ENCODE results near the gene RSAD1. TPM values are rescaled to one million over a fixed set of nuclear protein-coding genes. Genes with fewer than 3 reads are reported as not detected.

The RSAD1 gene
- polyA plus RNA-seq, 3 donors = 46.9 to 62.7 (median 48.7) TPM

DNA sequence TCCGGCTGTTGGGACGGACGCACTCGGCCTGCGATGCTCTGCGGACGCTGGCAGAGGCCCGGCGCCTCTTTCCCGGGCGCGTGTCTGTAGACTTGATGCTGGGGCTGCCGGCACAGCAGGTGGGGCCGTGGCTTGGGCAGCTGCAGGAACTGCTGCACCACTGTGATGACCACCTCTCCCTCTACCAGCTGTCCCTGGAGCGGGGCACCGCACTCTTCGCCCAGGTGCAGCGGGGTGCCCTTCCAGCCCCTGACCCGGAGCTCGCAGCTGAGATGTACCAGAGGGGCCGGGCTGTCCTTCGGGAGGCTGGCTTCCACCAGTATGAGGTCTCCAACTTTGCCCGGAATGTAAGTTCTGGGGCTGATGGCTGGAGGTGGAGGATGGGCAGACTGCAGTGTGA, 3.5 kb downstream of the RSAD1 start:
- no peak for DNase-seq (ENCODE audit: extremely low read depth in 1 of 11, low read depth in 9 of 11, low spot score in 4 of 11)

DNA sequence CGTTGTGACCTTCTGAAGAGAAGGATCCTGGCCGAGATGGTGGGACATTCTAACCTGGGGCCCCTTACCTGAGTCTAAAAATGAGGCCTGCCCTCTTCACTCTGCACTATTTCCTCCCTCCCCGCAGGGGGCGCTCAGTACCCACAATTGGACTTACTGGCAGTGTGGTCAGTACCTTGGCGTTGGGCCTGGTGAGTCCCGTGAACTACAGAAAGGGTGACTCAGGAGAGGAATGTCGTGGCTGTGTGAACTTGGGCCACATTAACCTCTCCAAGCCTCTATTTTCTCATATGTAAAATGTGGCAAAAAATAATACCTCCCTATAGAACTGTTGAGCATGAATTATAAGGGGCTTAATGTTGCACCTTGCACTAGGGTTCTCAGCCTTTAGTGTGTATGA, 3.9 kb downstream of the RSAD1 start:
- DNase-seq (ENCODE audit: extremely low read depth in 1 of 11, low read depth in 9 of 11, low spot score in 4 of 11) = peak in 9 of 11 donors; percentile 54 to 90 (median 74)

DNA sequence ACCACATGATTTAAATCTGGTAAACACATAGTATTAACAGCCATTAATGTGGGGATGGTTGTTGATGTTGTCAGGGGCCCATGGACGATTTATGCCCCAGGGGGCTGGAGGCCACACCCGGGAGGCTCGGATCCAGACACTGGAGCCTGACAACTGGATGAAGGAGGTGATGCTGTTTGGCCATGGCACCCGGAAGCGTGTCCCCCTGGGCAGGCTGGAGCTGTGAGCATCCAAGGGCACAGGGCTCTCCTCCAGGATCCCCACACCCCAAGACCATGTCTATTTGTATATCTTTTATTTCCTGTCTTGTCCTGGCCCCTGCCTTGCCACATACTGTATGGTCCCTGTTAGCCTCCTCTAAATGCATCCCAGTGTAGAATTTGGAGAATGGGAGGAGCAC, 4.6 kb downstream of the RSAD1 start:
- DNase-seq (ENCODE audit: extremely low read depth in 1 of 11, low read depth in 9 of 11, low spot score in 4 of 11) = no peak

DNA sequence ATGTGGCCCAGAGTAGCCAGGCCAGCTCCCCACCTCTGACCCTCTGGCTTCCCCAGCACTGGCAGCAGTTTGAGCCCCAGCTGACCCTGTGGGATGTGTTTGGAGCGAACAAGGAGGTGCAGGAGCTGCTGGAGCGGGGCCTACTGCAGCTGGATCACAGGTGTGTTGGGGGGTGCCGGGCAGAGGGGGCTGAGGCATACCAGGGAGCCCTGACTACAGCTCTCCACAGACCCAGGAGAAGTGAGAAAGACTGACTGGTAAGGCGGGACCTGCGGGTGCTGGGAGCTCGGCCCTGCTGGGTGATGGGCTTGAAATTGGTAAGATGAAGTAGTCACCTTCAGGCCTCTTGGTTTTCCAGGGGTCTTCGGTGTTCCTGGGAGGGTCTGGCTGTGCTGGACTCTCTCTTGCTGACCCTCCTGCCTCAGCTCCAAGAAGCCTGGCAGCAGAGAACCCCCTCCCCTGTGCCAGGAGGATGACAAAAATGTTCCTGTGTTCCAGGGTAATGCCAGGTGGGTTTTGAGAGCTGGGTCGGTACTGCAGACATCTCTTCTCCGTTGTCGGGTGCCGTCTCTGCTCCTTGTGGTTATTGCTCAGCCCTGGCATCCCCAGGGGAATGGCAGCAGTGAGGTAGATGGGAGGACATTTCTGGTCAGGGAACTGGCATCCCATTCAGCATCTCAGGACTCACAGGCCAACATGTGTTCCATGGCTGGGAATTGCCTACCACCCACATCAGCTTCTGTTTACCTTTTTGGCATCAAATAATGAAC, 5.9 kb downstream of the RSAD1 start:
- no peak for DNase-seq (ENCODE audit: extremely low read depth in 1 of 11, low read depth in 9 of 11, low spot score in 4 of 11)

DNA sequence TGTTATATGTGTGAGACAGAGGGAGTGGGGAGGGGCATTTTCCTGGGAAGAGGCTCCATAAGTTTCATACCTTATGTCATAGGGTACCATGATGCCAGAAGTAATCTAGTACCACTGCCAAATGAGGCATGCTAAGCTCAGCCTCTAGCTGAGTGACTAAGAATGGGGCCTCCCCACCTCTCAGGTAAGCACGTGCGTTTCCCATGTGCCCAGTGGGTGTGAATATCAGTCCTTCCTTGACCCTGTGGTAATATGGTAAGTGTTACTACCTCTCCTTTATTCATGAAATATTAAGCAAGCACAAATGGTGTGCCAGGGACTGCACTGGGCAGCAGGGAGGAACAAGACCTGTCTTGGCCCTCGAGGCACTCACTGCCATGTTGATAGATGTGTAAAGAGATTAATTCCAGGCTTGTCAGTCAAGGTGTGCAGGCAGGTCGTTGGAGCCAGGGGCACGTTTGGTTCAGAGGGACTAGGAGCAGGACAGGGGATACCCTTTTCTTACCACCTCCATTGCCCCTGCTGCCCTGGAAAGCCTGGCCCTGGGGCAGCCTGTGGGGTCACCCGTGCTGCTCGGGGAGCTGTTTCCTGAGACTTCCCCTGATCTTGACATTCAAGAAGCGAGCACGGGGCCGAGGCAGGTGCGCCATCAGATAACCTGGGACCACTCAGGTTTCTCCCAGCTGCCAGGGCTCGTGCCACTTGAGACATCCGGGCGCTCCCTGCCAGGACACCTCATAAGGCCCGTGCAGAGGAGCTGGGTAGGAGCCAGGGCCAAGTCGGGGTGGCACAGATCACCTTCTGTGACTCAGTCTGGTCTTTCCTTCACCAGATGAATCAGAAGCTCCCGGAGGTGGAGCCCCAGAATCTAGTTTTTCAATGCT, 8.8 kb downstream of the RSAD1 start:
- DNase-seq (ENCODE audit: extremely low read depth in 1 of 11, low read depth in 9 of 11, low spot score in 4 of 11) = no peak

DNA sequence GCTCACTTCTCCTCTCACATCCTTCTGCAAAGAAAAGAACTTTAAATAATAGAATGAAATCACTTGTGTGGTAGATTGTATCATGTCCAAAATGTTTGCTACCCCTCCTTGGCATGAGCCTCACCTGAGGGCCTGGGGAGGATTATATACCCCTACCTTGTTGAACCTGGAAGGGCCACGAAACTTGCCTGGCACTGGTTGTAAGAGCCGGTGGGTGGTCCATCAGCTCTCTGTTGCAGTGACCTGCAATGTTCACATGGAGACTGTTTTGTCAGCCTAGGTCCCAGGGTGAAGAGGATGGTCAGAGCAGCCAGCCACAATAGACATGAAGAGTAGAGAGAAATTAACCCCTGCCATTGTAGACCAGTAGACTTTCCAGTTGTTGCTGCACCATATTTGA, 10.2 kb downstream of the RSAD1 start:
- no peak for DNase-seq (ENCODE audit: extremely low read depth in 1 of 11, low read depth in 9 of 11, low spot score in 4 of 11)

DNA sequence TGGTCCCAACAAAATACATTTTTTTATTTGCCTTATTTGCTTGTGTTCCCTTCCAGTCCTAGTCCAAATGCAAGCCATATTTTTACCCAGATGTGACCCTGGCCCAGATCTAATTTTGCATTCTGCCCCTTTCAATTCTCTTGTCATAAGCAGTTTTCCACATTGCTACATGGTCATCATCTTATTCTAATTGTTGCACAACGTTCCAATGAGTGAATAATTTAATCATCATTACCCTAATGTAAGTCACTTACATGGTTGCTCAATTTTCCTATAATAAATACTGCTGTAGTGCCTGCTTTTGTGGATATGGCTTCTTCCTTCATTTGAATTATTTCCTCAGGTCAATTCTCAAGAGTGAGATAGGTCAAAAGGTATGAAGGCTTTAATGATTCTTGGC, 12.8 kb downstream of the RSAD1 start:
- no peak for DNase-seq (ENCODE audit: extremely low read depth in 1 of 11, low read depth in 9 of 11, low spot score in 4 of 11)

DNA sequence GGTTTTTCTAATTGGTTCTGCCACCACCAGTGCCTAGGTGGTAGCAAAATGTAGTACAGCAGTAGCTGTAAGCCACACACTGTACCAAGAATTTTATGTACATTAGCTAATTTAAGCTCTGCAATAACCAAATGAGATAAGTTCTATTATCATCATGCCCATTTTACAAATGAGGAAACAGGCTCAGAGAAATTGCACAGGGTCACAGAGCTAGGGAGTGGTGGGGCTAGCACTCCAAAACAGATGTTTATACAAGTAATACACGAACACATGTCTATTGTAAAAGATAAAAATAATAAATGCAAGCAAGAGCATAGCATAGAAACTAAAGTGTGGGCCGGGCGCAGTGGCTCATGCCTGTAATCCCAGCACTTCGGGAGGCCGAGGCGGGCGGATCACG, 13.6 kb downstream of the RSAD1 start:
- no peak for DNase-seq (ENCODE audit: extremely low read depth in 1 of 11, low read depth in 9 of 11, low spot score in 4 of 11)

DNA sequence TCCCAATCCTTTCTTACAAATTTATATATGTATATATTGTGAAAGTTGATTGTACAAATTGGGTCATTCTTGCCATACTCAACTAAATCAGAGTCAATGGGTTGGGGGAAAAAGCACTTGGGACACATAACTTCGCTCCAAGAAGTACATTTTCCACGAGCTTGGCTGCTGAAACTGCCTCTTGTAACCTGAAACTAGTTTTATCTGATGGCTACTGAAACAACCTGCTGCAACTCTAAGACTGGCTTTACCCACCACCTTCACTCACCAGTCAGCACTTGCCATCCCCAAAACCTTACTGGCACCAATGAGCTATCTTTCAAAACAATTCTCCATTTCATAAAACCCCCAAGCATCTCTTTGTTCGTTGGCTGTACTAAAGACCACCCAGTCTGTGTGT, 15.1 kb downstream of the RSAD1 start:
- no peak for DNase-seq (ENCODE audit: extremely low read depth in 1 of 11, low read depth in 9 of 11, low spot score in 4 of 11)

DNA sequence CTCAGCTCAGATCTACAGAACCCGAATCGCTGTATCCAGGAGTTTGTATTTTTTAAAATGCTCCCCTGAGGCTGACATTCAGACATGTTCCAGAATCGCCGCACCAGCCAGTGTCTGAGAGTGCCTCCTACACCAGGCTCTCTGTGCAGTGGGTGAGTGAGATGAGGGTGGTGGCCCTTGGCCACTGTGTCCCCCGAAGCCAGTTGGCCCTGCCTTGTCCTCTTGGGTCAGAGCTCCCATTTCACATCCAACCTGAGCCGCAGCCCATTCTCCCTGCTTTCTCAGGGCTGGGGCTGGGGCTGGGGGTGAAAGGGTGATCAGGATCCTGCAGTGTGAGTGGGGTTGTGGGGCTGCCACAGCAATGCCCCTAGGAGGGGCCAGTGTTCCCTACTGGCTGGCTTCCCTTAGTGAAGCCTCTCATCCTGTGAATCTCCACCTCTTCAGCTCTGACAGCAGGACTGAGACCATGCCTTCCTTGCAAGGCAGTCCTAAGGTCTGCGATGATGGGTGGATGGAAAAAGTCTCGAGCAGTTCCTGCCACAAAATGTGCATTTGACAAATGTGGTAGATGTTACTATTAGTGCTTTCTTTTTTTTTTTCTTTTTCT, 16.7 kb downstream of the RSAD1 start:
- DNase-seq (ENCODE audit: extremely low read depth in 1 of 11, low read depth in 9 of 11, low spot score in 4 of 11) = no peak

DNA sequence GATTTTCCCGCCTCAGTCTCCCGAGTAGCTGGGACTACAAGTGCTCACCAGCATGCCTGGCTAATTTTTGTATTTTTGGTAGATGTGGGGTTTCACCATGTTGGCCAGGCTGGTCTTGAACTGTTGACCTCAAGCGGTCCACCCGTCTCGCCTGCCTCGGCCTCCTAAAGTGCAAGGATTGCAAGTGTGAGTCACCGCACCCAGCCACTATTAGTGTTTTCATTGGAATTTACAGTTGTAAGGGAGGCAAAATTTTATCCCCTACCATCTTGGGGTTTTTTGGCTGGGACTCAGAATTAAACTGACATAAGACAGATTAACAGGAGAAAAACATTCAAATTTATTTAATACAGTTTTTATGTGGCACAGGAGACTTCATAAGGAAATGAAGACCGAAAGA, 17.3 kb downstream of the RSAD1 start:
- no peak for DNase-seq (ENCODE audit: extremely low read depth in 1 of 11, low read depth in 9 of 11, low spot score in 4 of 11)

DNA sequence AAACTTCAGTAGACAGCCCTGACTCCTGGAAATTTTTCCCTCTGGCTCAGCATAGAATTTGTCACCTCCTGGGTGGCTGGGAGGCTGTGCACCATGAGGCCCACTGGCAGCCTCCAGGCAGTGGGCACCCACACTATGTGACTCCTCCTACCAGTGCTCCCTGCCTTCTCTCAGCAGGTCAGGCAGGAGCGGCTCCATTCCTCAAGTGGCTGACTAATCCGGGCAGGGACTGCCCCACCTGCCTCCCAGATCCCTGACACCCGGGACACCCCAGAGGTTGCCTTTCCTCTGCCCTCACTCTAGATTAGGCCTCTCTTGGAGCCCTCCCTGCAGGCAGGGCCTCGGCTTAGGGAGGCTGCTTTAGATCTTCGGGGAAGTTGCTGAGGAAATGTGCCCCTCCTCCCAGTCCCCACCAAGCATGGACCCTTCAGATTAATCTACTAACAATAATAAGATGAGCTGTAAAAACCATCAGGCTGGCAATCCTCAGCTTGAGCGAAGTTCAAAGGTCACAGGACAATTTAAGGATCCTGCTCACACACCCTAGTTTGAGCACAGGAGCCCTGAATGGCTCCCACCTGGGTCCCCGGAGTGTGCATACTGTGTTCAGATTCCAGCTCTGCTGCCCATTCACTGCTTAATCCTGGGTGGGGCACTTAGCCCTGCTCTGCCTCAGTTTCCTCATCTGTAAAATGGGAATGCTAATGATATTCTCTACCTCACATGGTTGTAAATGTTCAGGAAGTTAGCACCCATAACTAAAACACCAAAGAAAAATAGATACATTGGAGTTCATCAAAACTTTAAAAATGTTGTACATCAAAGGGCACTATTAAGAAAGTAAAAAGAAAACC, 19.6 kb downstream of the RSAD1 start:
- no peak for DNase-seq (ENCODE audit: extremely low read depth in 1 of 11, low read depth in 9 of 11, low spot score in 4 of 11)

DNA sequence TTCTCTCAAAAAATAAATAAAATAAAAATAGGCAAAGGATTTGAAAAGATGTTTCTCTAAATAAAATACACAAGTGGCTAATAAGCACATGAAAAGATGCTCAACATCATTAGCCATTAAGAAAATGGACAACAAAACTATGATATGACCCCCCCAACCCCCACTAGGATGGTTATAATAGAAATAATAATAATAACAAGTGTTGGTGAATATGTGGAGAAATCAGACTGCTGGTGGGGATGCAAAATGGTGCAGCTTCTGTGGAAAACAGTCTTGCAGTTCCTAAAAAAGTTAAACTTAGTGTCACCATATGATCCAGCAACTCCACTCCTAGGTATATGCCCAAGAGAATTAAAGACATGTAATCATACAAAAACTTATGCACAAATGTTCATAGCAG, 20.6 kb downstream of the RSAD1 start:
- DNase-seq (ENCODE audit: extremely low read depth in 1 of 11, low read depth in 9 of 11, low spot score in 4 of 11) = no peak

DNA sequence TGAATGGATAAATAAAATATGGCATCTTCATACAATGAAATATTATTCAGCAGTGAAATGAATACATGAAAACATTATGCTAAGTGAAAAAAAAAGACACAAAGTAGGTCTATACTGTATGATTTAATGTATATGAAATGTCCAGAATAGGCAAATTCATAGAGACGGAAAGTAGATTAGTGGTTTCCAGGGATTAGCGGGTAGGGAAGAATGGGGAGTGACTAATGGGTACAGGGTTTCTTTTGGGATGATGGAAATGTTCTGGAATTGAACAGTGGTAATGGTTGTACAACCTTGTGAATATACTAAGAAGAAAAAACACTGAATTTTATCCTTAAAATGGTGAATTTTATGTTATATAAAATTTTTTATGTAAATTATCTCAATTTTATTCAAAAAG, 21.1 kb downstream of the RSAD1 start:
- DNase-seq (ENCODE audit: extremely low read depth in 1 of 11, low read depth in 9 of 11, low spot score in 4 of 11) = no peak

DNA sequence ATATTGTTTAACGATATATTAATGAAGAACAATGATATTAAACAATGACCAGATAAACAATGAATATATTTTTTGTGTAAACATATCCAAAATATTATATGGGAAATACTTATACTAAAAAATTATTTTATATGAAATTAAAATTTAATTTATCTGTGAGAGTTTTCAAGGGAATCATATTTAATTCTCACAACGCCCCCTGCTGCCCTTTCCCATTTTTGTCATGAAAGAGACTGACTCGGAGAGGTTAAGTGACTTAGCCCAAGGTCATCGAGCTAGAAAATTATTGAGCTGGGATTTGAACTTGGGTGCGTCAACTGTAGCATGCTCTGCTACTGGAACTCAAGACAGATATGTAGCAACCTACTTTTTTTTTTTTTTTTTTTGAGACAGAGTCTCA, 22.4 kb downstream of the RSAD1 start:
- no peak for DNase-seq (ENCODE audit: extremely low read depth in 1 of 11, low read depth in 9 of 11, low spot score in 4 of 11)

DNA sequence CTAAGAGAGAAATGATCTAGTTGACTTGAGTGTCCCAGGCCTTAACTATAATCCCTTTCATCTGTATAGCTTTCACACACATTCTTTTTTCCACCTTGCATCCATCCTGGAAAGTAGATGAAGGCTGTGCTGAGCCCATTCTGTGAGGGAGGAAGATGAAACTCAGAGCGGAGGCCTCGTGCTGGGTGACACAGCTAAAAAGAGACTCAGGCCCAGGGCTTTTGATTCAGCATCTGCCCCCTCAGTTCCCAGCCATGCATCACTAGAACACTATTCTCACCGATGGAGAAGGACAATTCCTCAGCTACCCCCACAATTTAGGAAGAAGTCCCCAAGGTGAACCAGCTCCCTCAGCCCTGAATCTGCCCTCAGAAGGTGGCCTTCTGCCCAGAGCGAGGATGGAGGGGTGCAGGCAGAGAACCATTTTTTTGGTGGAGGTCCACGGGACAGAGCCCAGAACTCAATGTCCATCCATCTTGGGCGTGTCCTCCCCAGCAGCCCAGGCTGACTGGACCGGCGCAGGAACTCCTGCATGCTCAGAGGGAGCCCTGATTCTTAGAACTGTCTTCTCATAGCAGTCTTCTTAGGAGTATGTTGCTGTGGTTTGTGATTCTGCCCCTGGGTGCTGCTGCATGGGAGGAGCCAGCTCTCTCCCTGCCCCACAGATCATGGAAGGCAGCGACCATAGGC, 23.8 kb downstream of the RSAD1 start:
- no peak for DNase-seq (ENCODE audit: extremely low read depth in 1 of 11, low read depth in 9 of 11, low spot score in 4 of 11)

DNA sequence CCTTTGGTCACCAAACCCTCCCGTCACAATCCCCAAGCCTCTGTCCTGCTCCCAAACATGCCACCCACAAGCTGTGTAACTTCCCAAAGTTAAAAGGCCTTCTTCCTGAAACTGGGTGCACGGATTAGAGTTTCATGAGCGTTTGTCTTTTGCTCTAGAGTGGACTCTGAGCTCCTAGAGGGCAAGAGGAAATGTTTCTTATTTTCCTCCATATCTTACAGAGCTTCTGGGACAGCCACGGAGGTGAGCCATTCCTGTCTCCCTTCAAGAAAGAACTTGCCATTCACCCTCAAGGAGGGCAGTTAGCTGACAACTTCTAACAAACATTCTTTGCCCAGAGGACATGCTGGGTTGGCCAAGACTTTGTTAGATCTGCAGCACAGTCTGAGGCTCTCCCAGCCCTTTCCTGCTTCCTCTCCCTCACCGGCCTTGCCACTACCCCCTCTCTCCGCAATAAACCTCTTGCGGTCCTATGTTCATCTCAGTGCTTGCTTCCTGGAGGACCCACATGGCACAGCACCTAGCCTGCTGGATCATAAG, 27.0 kb downstream of the RSAD1 start:
- no peak for DNase-seq (ENCODE audit: extremely low read depth in 1 of 11, low read depth in 9 of 11, low spot score in 4 of 11)

DNA sequence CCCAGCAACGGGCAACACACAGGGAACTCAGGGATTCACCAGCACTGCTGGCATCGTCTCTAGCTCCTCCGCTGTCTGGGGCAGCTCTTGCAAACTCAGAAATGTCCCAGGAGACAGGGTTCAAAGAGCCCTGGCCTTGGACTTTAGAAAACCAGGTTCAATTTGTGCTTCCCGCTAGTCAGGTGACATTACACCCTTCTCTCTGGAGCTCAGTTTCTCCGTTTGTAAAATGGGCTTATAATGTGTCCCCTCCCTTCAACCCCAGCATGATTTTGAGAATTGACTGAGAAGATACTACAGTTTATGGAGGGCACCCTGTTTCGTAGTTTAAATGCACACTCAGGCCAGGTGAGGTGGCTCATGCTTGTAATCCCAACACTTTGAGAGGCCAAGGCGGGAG, 27.6 kb downstream of the RSAD1 start:
- DNase-seq (ENCODE audit: extremely low read depth in 1 of 11, low read depth in 9 of 11, low spot score in 4 of 11) = no peak

All from renal cortex interstitium (tissue), 11 donors.